ENCODE measurements around the gene EDIL3.

The EDIL3 gene

DNA sequence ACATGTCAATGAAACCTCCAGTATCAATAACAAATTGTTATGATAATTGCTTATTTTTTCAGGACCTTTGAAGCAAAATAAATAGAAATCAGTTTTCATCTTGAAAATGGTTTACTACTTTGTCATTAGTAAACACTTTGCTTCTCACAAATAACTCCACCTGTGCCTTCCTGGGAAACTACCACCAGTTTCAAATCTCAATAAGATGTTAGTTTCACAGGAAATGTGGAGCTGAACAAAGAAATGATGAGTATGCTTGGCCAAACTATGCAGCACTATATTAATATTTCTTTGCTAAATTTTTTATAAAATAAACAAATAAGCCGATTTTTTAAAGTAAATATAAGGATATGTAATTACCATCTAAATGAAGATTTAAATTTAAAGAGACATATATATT, 442.5 kb downstream of the EDIL3 start:
- DNase-seq: no peak

DNA sequence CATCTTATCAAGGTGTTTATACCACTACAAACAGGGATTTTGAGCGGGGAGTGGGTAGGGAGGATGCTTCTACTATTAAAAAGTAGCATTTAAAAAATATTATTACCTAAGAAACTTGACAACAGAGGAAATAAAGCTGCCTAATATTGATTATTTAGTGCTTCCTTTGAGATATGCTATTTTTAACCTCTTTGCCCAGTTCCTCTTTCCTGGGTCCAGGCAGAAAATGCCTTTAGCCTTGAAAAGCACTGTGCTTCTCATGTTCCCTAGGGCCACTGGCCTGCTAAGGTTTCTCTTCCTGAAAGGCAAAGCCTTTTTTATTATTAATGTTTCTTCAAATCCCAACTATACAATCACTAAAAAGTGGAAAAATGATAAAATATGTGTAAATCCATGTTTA, 446.8 kb downstream of the EDIL3 start:
- no peak for DNase-seq

DNA sequence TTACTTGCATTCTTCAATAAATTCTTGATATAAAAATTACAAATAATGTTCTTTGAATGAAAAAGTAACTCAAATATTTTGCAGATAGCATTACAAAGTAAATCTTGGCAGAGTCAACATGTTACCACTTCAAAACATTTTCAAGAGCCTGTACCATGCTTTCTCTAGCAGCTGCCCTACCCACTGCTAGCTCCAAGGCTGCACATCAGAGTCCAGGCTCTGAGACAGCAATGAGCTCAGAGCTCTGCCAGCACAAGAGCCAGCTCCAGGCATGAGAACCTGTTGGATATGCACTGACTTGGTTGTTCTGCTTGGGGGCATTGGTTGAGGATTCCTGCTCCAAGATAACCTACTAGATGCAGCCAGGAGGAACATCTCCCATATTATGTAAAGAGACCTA, 452.7 kb downstream of the EDIL3 start:
- DNase-seq: no peak

DNA sequence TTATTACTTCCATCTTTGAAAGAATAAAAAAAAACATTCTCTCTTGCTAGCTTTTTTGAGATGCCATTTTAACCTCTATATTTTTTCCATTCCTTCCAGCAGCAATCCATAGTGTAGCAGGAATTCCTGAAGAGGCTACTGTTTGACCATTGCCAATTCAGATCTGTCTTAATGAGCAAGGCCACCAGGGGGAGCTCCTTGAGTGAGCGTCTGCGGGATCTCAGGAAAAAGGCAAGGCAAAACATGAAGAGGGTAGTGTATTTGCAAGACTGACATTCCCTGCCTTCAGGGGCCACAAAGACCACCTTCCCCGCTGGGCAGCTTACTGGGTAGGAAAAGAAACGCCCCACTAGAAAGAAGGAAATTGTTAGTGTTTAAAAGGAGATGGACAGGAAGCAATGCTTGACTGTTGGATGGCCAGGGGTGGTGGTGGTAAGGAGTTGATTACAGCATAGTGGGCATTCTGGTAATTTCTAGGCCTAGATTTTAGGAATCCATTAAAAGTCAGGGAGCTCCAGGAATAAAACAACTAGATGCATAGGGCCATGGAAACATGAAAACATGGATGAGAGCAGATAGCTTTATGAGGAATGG, 457.4 kb downstream of the EDIL3 start:
- no peak for DNase-seq

DNA sequence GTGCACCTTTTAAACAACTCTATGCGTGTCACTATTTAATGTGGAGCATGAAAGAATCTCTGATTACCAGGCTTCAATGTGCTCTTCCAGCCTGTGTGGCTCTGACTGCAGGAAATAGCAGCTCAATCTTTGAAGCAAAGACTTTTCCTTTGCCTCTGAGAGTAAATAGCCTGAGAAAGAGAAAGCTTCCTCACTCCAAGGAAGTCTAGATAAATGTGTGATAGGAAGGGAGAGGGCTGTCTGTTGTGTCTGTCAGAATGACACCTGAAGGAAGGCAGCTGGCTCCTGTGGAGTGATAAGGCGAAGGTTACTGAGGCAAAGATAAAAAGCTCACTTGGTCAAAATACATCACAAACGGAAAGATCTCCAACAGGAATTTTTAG, 458.7 kb downstream of the EDIL3 start:
- no peak for DNase-seq

DNA sequence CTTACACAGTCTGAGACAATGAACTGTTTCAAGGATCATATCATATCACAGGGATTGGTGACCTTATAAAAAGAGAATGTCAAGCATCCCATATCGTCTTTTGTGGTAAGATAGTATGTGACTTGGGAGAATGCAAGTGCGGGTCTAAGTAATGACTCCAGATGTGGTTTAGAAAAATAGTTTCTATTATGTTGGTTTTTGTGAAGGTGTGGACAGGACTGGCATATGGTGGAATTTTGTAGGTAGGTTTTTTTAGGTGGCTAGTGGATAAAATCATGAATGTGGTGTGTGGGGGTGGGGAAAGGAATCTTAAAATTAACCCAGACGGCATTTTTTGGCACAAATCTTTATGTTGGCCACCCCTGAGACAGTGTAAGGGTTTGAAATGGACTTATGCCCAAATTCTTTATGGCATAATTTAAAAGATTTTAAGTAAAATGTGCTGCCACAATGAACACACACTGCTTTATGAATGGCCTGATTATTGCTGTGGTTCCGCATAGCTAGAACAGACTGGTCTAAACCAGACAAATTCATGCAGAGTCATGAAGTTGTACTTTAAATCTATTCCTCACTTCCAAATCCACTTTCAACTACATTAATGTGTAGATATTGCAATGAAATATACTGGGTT, 459.2 kb downstream of the EDIL3 start:
- no peak for DNase-seq

DNA sequence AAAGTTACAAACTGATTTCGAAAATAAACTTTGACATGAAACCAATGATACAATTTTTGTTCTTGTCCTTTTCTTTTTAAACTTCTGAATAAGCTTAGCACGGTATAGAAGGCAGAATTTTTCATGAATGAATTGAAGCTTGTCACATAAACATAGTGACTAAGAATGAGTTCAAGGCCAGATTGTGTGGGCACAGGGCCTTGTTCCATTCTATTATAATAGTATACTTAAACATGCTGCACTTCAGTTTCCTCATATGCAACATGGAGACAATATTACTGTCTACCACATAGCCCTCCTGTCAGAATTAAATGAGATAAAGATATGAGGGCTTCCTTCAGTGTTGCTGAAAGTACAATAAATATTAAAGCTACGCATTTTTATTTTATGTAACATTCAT, 459.8 kb downstream of the EDIL3 start:
- no peak for DNase-seq

DNA sequence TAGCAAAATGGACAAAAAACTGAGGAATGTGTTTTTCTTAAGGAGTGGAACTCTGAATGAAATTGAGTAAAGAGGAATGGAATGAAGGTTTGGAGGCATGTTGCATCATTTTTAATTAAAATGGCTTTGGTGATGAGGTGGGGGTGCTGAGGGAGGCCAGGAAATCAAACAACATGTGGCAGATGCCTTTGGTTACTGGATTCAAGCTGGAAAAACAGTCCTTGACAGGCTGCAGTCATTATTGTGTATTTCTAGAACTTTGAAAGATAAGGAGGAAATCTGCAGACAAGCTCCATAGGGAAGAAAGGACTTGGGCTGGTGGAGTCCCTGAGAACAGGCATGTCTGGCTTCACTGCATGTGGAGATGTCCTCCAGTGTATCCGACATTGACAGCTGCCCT, 460.5 kb downstream of the EDIL3 start:
- DNase-seq: no peak

DNA sequence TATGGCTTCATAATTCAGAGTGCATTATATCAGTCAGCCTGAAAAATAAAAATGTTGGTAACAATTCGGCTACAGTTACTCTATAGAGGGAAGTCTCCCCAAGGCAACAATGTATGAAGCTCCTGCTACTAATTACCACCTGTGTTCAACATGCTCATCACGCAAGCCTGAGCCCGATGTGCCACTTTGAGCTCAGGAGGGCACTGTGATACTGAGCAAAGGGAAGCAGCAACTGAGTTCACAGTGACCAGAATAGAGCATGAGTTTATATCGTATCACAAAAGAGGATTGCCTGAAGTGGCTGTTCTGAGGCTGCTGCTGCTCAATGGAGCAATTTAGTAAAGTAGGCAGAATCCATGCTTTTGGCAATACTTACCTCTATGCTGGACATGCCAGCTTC, 462.0 kb downstream of the EDIL3 start:
- DNase-seq: no peak

DNA sequence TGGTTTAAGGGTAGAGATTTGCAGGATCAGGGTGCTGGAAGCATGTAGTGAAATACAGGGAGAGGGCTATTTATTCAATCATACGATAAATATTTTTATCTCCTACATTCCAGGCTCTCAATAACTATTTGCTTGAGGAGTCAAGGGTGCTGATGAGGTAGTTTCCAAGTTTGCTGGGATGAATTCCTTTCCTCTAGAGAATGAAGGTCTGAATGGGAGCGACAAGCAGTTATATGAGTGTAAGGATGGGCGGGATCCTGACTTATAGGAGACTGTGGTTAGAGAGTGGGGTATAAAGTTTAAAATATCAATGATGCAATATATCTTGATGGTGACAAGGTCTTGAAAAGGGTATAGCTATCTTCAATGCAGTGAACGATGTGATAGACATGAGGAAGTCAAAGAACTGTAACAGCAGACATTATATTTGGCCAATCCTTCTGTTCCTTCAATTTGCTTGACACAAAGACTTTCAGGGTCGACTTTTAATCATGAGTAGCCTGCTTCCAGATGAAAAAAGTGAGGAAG, 462.9 kb downstream of the EDIL3 start:
- no peak for DNase-seq

DNA sequence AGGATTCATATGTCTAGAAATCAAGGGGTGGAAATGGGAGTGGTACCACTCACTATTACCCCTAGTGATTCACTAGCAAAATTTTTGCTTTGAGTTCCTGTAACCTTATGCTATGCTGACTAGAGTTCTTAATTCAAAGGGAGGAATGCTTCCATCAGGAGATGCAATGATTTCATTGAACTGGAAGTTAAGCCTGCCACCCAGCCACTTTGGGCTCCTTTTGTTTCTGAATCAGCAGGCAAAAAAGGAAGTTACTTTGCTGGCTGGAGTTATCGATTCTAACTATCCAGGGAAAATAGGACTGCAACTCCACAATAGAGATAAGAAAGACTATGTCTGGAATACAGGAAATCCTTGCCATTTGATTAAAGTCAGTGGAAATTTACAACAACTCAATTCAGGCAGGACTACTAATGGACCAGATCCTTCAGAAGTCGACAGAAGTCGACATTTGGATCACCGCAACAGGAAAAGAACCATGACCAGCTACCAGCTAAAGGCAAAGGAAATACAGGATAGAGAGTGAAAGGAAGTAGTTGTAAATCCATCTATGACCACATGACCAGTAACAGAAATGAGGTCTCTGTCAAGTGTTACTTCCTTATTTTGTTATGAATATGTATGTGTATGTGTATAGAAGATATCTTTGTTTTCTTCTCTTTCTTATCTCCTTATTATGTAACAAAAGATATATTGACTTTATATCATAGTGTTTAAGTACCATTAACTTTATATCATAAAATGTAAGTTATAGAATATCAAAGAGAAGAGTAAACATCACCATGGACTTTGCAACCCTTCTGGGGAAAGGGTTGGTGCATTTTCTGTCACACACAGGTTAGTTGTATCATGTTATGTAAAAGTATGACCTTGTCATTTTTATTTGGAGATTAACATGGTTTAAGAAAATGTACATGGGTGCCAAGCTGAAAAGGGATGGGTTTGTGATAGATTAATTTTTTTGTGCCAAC, 465.3 kb downstream of the EDIL3 start:
- DNase-seq: no peak

DNA sequence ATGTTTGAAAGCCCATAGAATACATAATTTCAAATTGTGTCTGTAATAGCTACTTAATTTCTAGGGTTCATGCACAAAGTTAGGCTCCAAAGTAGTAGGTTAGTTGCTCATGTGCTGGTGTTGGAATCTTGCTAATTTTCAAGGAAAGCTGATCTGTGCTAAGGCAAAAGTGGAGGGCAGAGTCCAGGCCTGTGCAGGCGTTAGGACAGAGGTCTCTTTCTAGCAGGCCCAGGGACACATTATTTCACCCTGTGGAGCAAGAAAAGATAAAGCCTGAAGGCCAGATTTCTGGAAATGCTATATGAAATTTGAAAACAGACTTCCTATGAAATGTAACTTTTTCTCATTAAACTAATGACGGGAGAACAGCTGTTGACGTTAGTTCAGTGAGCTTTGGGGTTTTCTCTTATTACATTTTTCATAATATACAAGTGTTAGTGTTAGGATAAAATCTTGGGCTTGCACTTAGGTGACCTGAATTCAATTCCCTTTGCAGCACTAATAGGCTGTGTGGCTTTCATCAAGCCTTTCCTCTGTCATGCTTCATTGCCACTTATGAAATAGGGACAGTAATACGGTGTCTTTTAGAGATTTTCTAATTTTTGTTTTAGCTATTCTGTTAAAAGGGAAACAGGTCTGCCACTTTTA, 467.3 kb downstream of the EDIL3 start:
- DNase-seq: no peak

DNA sequence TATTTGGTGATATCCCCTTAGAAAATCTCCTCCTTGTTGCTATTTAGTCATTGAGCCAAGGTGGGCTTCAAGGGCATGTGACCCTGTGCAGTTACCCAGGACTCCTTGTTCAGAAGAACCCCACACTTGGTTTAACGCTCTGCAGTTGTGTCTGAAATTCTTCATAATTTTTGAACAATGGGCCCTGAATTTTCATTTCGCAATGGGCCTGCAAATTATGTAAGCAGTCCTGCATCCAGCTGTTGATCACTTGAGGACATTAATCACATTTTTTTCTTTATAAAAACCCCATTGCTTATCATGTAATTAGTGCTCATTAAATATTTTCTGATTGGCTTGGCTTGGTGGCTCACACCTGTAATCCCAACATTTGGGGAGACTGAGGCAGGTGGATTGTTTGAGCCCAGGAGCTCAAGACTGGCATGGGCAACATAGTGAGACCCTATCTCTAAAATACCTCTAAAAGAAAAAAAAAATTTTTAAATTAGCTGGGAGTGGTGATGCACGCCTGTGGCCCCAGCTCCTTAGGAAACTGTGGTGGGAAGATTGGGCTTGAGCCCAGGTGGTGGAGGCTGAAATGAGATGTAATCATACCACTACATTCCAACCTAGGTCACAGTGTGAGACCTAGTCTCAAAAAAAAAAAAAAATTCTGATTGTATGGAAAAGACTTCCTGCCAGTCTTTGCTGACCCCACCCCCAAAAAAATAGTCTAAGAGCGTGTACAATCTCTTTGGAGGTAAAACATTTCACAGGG, 469.8 kb downstream of the EDIL3 start:
- DNase-seq: no peak

DNA sequence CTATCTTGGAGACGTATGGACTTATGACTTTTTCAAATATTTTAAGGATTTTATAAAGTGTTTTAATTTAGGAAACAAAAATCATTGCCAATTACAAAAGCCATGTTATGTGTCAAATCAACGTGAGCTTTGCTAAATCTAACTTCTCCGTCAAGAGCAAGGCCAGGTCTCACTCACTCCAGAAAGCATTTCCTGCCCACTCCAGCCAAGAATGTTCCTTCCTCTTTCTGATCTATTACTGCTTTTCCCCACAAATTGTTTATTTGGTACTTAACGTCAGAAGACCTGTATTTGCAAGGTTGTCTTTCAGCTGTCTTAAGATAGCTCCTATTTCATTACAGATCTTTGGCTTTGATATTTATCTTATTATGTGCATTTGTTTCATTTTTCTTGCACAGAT, 470.5 kb downstream of the EDIL3 start:
- DNase-seq: no peak

DNA sequence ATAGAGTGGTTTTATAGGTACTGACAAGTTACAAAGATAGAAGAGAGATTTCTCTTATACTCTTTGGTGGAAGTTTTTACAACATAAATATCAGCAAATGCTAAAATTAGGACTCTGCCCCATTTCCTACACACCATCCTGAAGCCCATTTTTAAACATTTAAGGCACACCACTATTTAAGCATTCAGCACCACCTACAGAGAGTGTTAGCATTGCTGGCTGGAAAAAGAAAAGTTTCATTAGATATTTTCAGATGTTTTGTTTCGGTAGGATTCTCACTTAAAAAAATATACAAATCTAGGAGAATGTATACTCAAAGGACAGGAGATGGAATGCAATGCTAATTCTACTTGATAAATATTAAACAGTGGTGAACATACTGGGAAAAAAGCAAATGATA, 471.1 kb downstream of the EDIL3 start:
- DNase-seq: no peak

DNA sequence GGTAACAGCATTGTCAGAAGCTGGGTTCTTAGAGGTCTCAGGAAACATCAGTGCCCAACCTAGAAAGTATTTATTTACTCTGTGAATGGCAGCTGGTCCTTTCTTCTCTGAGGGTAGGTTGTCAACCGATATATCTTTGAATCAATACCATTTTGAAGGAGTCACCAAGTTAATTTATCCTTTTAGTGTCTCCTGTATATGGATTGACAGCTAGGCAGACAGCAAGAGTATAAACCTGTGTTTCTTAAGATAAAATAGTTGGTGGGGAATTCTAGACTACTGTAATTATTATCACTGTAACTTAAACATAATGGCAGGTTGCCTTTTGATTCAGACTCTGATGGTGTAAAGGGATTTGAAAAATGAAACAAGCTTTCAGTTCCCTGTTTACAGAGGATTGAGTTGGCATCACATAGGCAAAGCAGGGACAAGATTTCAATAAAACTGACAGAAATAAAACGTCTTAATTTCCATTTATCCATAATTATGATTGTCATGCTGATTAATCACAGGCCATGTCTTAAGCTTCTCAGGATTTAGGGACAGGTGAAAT, 473.2 kb downstream of the EDIL3 start:
- no peak for DNase-seq

DNA sequence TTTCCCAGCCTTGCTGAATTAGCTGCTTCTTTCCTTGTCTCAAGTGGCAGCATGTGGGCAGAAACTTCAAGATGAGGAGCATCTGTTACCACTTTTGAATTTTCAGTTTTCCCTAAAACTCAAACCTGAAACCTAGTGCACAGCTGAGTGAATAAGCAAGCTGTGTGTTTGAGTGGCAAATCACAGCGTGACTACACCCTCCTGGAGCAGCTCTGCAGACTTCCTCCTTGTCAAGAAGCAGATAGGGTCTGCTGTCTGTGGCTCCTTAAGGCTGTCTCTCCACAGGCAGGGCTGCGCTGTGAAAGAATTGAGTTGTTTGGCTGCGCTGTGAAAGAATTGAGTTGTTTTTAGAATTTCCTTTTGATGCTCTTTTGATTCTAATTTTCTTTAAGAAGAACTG, 484.4 kb downstream of the EDIL3 start:
- no peak for DNase-seq

DNA sequence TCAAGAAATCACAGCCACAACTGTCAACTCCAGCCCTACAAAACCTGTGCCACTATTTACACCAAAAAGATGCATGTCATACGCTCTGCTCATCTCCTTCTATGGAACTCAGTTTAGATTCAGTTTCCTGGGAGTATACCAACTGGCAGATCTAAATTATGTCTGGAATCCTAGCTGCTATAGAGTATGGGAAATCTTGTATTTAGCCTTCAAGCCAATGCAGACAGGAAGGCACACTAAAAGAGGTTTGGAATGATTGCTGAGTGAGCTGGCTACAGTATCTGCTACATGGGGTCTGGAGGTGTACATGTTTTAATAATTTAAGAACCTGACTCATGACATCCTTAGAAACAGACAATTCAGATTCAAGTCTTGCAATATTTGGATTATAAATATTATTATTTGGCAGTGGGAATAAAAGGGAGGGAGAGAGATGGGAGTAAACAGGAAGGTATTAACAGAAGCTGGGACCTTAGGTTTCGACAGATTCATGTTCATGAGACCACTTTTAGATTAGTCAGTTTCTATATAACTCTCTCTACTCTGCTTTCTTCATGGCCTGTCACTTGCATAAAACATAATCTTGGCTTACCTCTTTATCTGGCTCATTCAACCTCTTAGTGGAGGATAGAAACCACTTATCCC, 485.2 kb downstream of the EDIL3 start:
- DNase-seq: no peak

DNA sequence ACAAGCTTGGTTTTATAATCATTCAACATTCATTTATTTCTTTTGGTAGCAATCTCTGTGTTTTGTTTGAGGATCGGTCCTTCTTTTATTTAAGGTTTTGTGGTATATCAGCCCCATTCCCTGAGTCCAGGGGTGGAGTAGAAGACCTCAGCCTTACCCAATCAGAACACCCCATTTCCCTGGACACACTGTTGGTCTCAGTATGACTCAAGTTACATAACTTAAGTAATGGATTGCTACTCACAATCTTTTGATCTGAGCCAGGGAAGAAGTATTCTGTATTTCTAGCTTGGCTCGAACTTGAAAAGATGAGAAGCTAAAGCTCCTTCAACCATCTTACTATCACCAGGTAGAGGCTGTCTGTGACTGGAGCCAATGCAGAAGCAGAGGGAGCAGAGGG, 488.8 kb downstream of the EDIL3 start:
- DNase-seq: no peak

DNA sequence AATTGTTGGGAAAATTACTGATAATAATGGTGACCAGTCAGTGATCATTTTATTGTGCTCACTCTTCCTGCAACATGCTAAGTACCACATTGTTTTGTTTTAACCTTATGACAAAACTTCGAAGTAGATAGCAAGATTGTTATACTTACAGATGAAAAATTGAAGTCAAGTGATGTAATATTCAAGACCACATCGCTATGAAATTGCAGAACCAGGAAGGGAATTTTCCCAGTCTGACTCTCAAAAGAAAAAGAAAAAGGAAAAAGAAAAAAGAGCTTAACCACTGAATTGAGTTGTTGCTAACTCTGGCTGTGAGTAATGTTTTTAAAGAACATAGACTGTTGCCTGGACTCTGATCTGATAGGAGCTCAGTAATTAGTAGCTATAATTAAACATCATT, 493.4 kb downstream of the EDIL3 start:
- DNase-seq: no peak

Data from NCI-H1417 treated with DMSO at 0.1 percent for 48 hours (cell line).